Measurements from ENCODE around the gene DCLK2. TPM values are rescaled to one million over a fixed set of nuclear protein-coding genes. Genes with fewer than 3 reads are reported as not detected.

DCLK2 gene
- total and polyA plus RNA-seq, 2 of the 8 experiments (the other 6 are each of a cell fraction or from before 2014, with no cell fraction given): 0.32 to 0.37 TPM

DNA sequence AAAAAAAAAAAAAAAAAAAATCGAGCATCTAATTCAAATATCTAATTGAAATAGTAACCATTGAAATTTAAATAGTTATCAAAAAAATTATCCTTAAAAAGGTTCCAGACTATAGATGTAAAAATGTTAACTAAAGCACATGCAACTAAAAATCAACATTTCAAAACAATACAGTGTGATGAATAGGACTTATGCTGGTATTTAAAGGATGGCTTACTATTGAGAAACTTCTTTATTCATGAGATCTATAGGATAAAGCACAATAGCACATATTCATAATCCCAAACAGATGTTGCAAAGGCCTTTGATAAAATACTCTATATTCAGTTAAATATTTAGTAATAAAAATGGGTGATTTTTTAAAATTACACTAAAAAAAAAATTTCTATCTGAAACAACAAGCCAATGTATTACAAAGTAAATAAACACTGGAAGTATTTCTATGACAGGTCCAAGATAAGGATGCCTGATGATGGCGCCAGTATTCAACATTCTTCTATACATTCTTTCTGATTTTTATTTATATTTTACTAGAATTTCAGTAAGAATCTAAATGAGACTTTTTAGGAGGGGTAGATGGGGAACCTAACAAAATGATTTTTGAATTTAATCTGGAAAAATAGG lies 26.3 kb downstream of the DCLK2 start:
- no peak overlapping the region for H4K91ac ChIP-seq (replicated peaks; ENCODE audit: insufficient read length, low read length)

More for the DNA sequence above, 26.3 kb downstream of the DCLK2 start:
- no peak overlapping the region for H2BK12ac ChIP-seq (ENCODE audit: low read depth, low read length)
- H3K9ac ChIP-seq (replicated peaks in 1 of 4; ENCODE audit: extremely low read depth in 1 of 4, low read depth in 3 of 4, low read length in 3 of 4): no peak overlapping the region
- no peaks in the 10 kb centered on the region for H3K36me3 ChIP-seq (ENCODE audit: control insufficient read depth in 2 of 4, insufficient read depth in 4 of 4, low read length in 3 of 4)
- H4K8ac ChIP-seq (ENCODE audit: extremely low read depth, insufficient read depth, low read length): no peak overlapping the region
- H3K79me2 ChIP-seq (ENCODE audit: control insufficient read depth in 1 of 2, insufficient read depth in 2 of 2, low read length in 2 of 2): no peaks in the 10 kb centered on the region
- H3K9me3 ChIP-seq (ENCODE audit: insufficient read depth in 2 of 2, low read depth in 1 of 2, low read length in 1 of 2): no peaks in the 10 kb centered on the region
- DNase-seq (ENCODE audit: low read depth in 1 of 2, low spot score in 2 of 2) (no peak), FAIRE-seq (no peak)
- H3K18ac ChIP-seq (ENCODE audit: extremely low read depth, low read length): no peak overlapping the region
- H4K20me1 ChIP-seq (replicated peaks in 1 of 2; ENCODE audit: control insufficient read depth in 1 of 2, insufficient read depth in 2 of 2, low read length in 2 of 2): no peaks in the 10 kb centered on the region
- no peak overlapping the region for H4K5ac ChIP-seq (ENCODE audit: insufficient read length, low read depth, low read length)
- no peak overlapping the region for H3K56ac ChIP-seq (replicated peaks; ENCODE audit: insufficient read length, low read depth, low read length)
- no peaks in the 10 kb centered on the region for H3K27me3 ChIP-seq (replicated peaks in 1 of 4; ENCODE audit: control insufficient read depth in 3 of 4, extremely low read depth in 1 of 4, insufficient read depth in 3 of 4, low read length in 3 of 4)
- ChIA-PET POLR2A (ENCODE audit: partially characterized antibody) (interaction anchor here (0.6 kb wide), 1 partner anchor 111 kb away, joined by 3 read pairs; no protein-coding TSS in a partner anchor), CTCF (ENCODE audit: partially characterized antibody) (interaction anchor here (0.9 kb wide), 1 partner anchor 9 kb away, joined by 3 read pairs; no protein-coding TSS in a partner anchor)
- H3K23ac ChIP-seq (ENCODE audit: insufficient read length): no peak overlapping the region
- H2BK15ac ChIP-seq (ENCODE audit: low read length): no peak overlapping the region
- H2BK120ac ChIP-seq (replicated peaks; ENCODE audit: low read depth, low read length): no peak overlapping the region
- no peak overlapping the region for H3K4me2 ChIP-seq (ENCODE audit: insufficient read depth in 1 of 2, low read depth in 2 of 2, low read length in 2 of 2)
- no peak overlapping the region for H2BK5ac ChIP-seq (ENCODE audit: low read depth, low read length)
- no peaks in the 10 kb centered on the region for H3K79me1 ChIP-seq (ENCODE audit: low read depth, low read length)
- H3K4ac ChIP-seq (replicated peaks; ENCODE audit: insufficient read length, low read depth, low read length): no peak overlapping the region
- H2BK20ac ChIP-seq (ENCODE audit: low read length): no peak overlapping the region
- H2AK5ac ChIP-seq (ENCODE audit: low read depth, low read length): no peak overlapping the region
- H3K23me2 ChIP-seq (ENCODE audit: low read depth, low read length): no peaks in the 10 kb centered on the region
- no peak overlapping the region for H2AFZ ChIP-seq (ENCODE audit: low read length)
- no peak overlapping the region for H3K4me3 ChIP-seq (ENCODE audit: extremely low read depth in 1 of 4, insufficient read depth in 2 of 4, low read depth in 3 of 4, low read length in 4 of 4)
- WGBS, 2 experiments (ENCODE audit: extremely low coverage in 1 of 2, insufficient coverage in 1 of 2, insufficient read length in 1 of 2, insufficient replicate concordance in 2 of 2, low coverage in 1 of 2, low lambda C conversion rate in 2 of 2, missing lambda C conversion rate in 1 of 2): 67% methylated on average over 1 of the region's 2 CpGs; no CpG with 5 or more reads in 1 of the 2 experiments
- TF ChIP-seq RAD21 (IDR thresholded peaks at IDR 0.05 in 1 of 2, conservative IDR thresholded peaks at IDR 0.05 in 1 of 2; ENCODE audit: low read depth in 2 of 2, low read length in 2 of 2): 0 out of 4 replicates have a peak, but pooled peaks of 1 of the 2 experiments have one; percentile 9
- TF ChIP-seq BRCA1 (IDR thresholded peaks at IDR 0.05; ENCODE audit: low read depth, low read length): no peak
- TF ChIP-seq SP4 (IDR thresholded peaks at IDR 0.05; ENCODE audit: low read length): no peak
- TF ChIP-seq CEBPB (IDR thresholded peaks at IDR 0.05; ENCODE audit: low read depth, low read length): no peak
- H3K27ac ChIP-seq (ENCODE audit: low read depth, low read length): no peak overlapping the region
- H3K4me1 ChIP-seq (replicated peaks in 1 of 4; ENCODE audit: control insufficient read depth in 3 of 4, insufficient read depth in 4 of 4, low read length in 3 of 4): no peaks in the 10 kb centered on the region
- H3K14ac ChIP-seq (ENCODE audit: insufficient read length): no peak overlapping the region
